Lung (tissue), 12 donors: Measurements from ENCODE around the gene NEAT1. TPM values are rescaled to one million over a fixed set of nuclear protein-coding genes. Genes with fewer than 3 reads are reported as not detected.
A peak's percentile ranks its signal among the peaks of the same experiment; 100 is the strongest.

Experiments
- ATAC-seq: fragments of 200-7000 bp; cut with Tn5 transposase; one replicate; pipeline ENCODE4 v1.9.1; 2020; ENCODE audit warnings: moderate number of reproducible peaks; ENCODE audit not compliant: insufficient read depth, low FRiP score
- DNase-seq, 3 donors: peaks; one replicate each; pipeline ENCODE4 v3.0.0-alpha.2; 2013 to 2017
- H3K27ac ChIP-seq, 2 donors: one replicate each; pipeline ENCODE4 v1.5.1; 2013; ENCODE audit warnings: mild to moderate bottlenecking in 2 of 2, moderate library complexity in 2 of 2, control low read depth in 1 of 2, inconsistent platforms in 1 of 2, low read depth in 1 of 2, low read length in 1 of 2
- H3K27me3 ChIP-seq, 3 donors: one replicate each; pipeline ENCODE4 v1.5.1; 2013; ENCODE audit warnings: low read length in 2 of 3; ENCODE audit not compliant: control insufficient read depth in 3 of 3, insufficient read depth in 3 of 3
- H3K36me3 ChIP-seq, 4 donors: one replicate each; pipeline ENCODE4 v1.5.1; 2013; ENCODE audit warnings: low read length in 4 of 4, mild to moderate bottlenecking in 1 of 4, moderate library complexity in 1 of 4; ENCODE audit not compliant: control insufficient read depth in 4 of 4, insufficient read depth in 4 of 4
- H3K4me1 ChIP-seq, 5 donors: one replicate each; pipeline ENCODE4 v1.5.1; 2013; ENCODE audit warnings: low read length in 5 of 5, mild to moderate bottlenecking in 2 of 5, moderate library complexity in 1 of 5; ENCODE audit not compliant: control insufficient read depth in 5 of 5, insufficient read depth in 5 of 5
- H3K4me3 ChIP-seq: one replicate; pipeline ENCODE4 v1.5.1; 2013; ENCODE audit warnings: mild to moderate bottlenecking, control low read depth, moderate library complexity
- H3K9ac ChIP-seq, 2 donors: one replicate each; pipeline ENCODE4 v1.5.1; 2013; ENCODE audit warnings: low read length in 2 of 2, control low read depth in 1 of 2; ENCODE audit not compliant: insufficient read depth in 1 of 2
- H3K9me3 ChIP-seq, 4 donors: one replicate each; pipeline ENCODE4 v1.5.1; 2013; ENCODE audit warnings: low read length in 3 of 4, mild to moderate bottlenecking in 1 of 4, moderate library complexity in 1 of 4; ENCODE audit not compliant: control insufficient read depth in 4 of 4, insufficient read depth in 3 of 4
- WGBS, 2 donors: extraction: QIAGEN DNeasy Blood & Tissue Kit; methylation state at CpG; one replicate each; pipeline ENCODE4 v1.1.7; 2013; 5-methylcytosine and 5-hydroxymethylcytosine counted together
- polyA plus RNA-seq, 2 donors: library from polyadenylated mRNA; stranded (reverse); fragments of 200-250 nt; gene quantifications; one replicate each; pipeline ENCODE4 v1.2.1, GENCODE V29; 2013
- total RNA-seq, 2 donors: library from RNA; depleted of rRNA in 1 of 2; stranded (reverse); fragments of >200 nt in 1 of 2; gene quantifications; one replicate each; pipeline ENCODE4 v1.2.1, GENCODE V29; 2014 to 2021
- TF ChIP-seq, protein P1 (sequence below): IDR thresholded peaks from 2 replicates; pipeline ENCODE4 v1.5.1; 2012; ENCODE audit warnings: mild to moderate bottlenecking; ENCODE audit errors: control extremely low read depth, extremely low read depth
- donor health status: control.
- donor health status: control.
- donor health status: Bipolar disorder and iron deficiency.
- donor health status: healthy.
- donor health status: DM: yes; HTN: yes; CAD: no.

The NEAT1 gene
- total and polyA plus RNA-seq, 4 donors, result 481 to 1,176 (median 715) TPM

DNA sequence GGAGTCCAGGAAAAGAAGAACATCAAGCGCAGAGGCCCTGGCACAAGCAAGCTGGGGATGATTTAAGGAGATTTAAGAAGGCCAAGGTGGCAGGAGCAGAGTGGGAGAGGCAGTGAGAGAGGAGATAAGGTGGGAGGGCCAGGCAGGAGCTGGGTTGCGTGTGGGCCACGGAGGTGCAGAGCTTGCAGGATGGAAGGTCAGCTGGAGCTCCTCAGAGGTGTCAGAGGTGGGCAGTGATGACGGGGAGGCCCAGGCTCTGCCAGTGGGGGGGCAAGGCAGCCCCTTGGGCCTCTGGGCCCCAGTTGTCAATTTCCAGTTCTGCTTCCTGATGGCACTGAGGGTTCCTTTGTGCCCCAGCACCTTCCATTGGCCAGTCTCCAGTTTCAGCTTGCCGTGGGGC, 29.7 kb upstream of the NEAT1 start:
- H3K4me1 ChIP-seq, result peaks cover 0 to 26% (median 18%) of the 10 kb centered on the region in 5 donors
- WGBS, 2 donors, result 92 to 98% methylated on average over 5 of the region's 5 CpGs
- TF ChIP-seq, protein P1, sequence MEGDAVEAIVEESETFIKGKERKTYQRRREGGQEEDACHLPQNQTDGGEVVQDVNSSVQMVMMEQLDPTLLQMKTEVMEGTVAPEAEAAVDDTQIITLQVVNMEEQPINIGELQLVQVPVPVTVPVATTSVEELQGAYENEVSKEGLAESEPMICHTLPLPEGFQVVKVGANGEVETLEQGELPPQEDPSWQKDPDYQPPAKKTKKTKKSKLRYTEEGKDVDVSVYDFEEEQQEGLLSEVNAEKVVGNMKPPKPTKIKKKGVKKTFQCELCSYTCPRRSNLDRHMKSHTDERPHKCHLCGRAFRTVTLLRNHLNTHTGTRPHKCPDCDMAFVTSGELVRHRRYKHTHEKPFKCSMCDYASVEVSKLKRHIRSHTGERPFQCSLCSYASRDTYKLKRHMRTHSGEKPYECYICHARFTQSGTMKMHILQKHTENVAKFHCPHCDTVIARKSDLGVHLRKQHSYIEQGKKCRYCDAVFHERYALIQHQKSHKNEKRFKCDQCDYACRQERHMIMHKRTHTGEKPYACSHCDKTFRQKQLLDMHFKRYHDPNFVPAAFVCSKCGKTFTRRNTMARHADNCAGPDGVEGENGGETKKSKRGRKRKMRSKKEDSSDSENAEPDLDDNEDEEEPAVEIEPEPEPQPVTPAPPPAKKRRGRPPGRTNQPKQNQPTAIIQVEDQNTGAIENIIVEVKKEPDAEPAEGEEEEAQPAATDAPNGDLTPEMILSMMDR, result no peak
- peak overlapping the region in 1 of 2 donors; percentile 6 for H3K27ac ChIP-seq
- H3K27me3 ChIP-seq, result no peaks in the 10 kb centered on the region
- ATAC-seq (no peak), DNase-seq (no peak)
- no peak overlapping the region for H3K9ac ChIP-seq
- H3K9me3 ChIP-seq, result no peaks in the 10 kb centered on the region
- H3K36me3 ChIP-seq, result peaks cover 0 to 61% (median 2%) of the 10 kb centered on the region in 4 donors
- H3K4me3 ChIP-seq, result no peak overlapping the region

DNA sequence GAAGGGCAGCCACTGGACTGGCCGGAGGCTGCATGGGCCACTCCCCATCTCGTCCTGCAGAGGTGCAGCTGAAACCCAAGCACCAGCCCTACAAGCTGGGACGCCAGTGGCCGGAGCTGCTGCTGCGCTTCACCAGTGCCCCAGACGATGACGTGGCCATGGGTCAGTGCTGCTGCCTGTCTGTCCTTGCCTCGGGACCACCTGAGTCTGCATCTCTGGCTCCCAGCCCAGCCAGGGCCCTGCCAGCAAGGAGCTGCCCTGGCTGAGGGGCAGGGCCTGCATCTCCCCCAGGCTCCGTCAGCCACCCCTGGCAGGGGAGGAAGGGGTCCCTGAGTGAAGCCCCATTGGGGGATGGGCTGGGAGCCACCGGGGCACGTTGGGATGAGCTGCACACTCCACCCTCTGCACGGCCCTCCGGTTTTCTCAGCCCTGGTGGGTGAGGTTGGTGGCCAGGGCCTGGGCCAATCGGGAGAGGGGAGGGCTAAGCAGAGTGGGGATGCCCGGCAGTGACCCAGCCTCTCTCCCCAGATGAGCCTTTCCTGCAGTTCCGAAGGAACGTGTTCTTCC, 29.0 kb upstream of the NEAT1 start:
- H3K27ac ChIP-seq, result no peak overlapping the region
- peaks cover 0 to 24% (median 17%) of the 10 kb centered on the region in 5 donors for H3K4me1 ChIP-seq
- H3K36me3 ChIP-seq, result peaks cover 0 to 67% (median 4%) of the 10 kb centered on the region in 4 donors
- H3K4me3 ChIP-seq, result no peak overlapping the region
- no peak for ATAC-seq
- WGBS, 2 donors, result 86 to 94% methylated on average over 17 of the region's 17 CpGs
- H3K27me3 ChIP-seq, result no peaks in the 10 kb centered on the region
- no peak overlapping the region for H3K9ac ChIP-seq
- TF ChIP-seq, protein P1, result no peak
- H3K9me3 ChIP-seq, result no peaks in the 10 kb centered on the region
- DNase-seq, result no peak

DNA sequence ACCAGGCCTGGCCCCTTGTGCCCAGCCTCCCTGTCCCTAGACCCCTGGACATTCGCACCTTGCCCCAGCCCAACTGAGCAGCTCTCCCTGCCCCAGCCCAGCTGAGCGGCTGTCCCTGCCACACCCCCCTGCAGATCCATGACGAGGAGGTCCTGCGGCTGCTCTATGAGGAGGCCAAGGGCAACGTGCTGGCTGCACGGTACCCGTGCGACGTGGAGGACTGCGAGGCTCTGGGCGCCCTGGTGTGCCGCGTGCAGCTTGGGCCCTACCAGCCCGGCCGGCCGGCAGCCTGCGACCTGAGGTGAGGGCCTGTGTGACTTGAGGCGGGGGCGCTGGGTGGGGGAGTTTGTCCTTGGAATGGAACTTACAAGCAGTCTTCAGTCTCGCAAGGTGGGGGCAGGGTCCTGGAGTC, 28.5 kb upstream of the NEAT1 start:
- ATAC-seq (no peak), DNase-seq (no peak)
- Histone ChIP-seq H3K36me3 (peaks cover 0 to 66% (median 4%) of the 10 kb centered on the region in 4 donors), H3K27me3 (no peaks in the 10 kb centered on the region), H3K4me3 (no peak overlapping the region), H3K9ac (no peak overlapping the region), H3K4me1 (peaks cover 0 to 18% (median 15%) of the 10 kb centered on the region in 5 donors), H3K27ac (no peak overlapping the region), H3K9me3 (no peaks in the 10 kb centered on the region)
- TF ChIP-seq, protein P1, result no peak
- WGBS, 2 donors, result 94 to 99% methylated on average over 20 of the region's 20 CpGs

DNA sequence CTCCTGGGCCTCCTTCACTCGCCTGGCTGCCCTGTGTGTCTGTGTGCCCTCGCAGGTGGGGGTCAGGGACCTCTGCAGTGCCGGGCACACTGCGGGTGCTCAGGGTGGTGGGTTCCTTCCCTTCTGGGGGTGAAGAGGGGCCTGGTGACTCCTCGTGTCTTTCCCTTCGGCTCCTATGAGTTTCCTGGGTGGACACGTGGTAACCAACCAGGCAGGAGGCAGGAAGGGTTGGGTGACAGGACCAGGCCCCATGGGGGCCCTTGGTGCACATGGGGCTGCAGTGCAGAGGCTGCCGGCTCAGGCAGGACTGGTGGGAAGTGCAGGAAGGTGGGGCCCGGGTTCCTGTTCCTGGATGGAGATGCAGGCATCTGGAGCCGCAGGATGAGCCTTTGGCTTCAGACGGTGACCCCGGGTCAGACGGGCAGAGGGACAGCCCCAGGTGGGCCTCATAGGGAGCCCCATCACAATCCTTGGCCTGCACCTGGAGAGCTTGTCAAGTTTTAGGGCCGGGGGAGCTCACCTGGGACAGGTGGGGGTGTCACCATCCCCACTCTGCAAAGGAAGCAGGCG, 26.6 kb upstream of the NEAT1 start:
- DNase-seq, result no peak
- TF ChIP-seq, protein P1, result no peak
- Histone ChIP-seq H3K27me3 (no peaks in the 10 kb centered on the region), H3K9ac (no peak overlapping the region), H3K36me3 (peaks cover 0 to 81% (median 7%) of the 10 kb centered on the region in 4 donors), H3K27ac (no peak overlapping the region), H3K4me1 (peaks cover 0 to 4% (median 2%) of the 10 kb centered on the region in 5 donors), H3K4me3 (no peak overlapping the region), H3K9me3 (no peaks in the 10 kb centered on the region)
- no peak for ATAC-seq
- WGBS, 2 donors, result 90 to 92% methylated on average over 15 of the region's 15 CpGs
